HEK293 (cell line): ENCODE results near the gene FAM76A.

Experiments used
- CTCF ChIA-PET: fragments of 350-600 bp; formaldehyde crosslinking; extraction: SDS; loops from one replicate; lab custom pipeline; 2021; ENCODE audit warnings: antibody characterized with exemption; lab: Yijun Ruan, JAX
- POLR2A ChIA-PET: fragments of 300-600 bp; formaldehyde crosslinking; extraction: SDS; loops from one replicate; lab custom pipeline; 2020; ENCODE audit warnings: antibody characterized with exemption, inconsistent platforms; lab: Yijun Ruan, JAX
- H3K27ac ChIP-seq: fragments of 200-500 bp; sonication (Bioruptor generic); 2 replicates; pipeline ENCODE4 v1.5.1; 2014; ENCODE audit warnings: low read depth, low read length, control low read depth, inconsistent platforms; ENCODE audit errors: extremely low read depth
- H3K36me3 ChIP-seq, 2 experiments: fragments of 200-500 bp in 1 of 2; sonication (Bioruptor generic) in 1 of 2; 1 replicate in 1 of 2; 2 replicates in 1 of 2; pipeline ENCODE4 v1.5.1; 2014 to 2017; ENCODE audit warnings: inconsistent platforms in 2 of 2, low read length in 2 of 2; ENCODE audit not compliant: control insufficient read depth in 2 of 2, insufficient read depth in 1 of 2
- H3K4me1 ChIP-seq: fragments of 200-500 bp; sonication (Bioruptor generic); 2 replicates; pipeline ENCODE4 v1.5.1; 2014; ENCODE audit warnings: mild to moderate bottlenecking, low read length, inconsistent platforms; ENCODE audit not compliant: control insufficient read depth, insufficient read depth
- H3K4me3 ChIP-seq: 2 replicates; pipeline ENCODE4 v1.5.1; 2011; ENCODE audit warnings: low read depth, mild to moderate bottlenecking, control low read depth, low read length, moderate library complexity
- H3K9me3 ChIP-seq: fragments of 200-500 bp; sonication (Bioruptor generic); 2 replicates; pipeline ENCODE4 v1.5.1; 2014; ENCODE audit warnings: low read depth, low read length, inconsistent platforms; ENCODE audit not compliant: control insufficient read depth, insufficient read depth
- KLF1 ChIP-seq: fragments of 450-650 bp; formaldehyde crosslinking; IDR thresholded peaks from 2 replicates; pipeline ENCODE4 v1.5.1; 2016; ENCODE audit warnings: missing biosample characterization, missing genetic modification characterization
- OSR2 ChIP-seq: fragments of 450-650 bp; formaldehyde crosslinking; IDR thresholded peaks from 2 replicates; pipeline ENCODE4 v1.5.1; 2016; ENCODE audit warnings: missing biosample characterization, missing genetic modification characterization
- PRDM6 ChIP-seq: fragments of 450-650 bp; formaldehyde crosslinking; IDR thresholded peaks from 2 replicates; pipeline ENCODE4 v1.5.1; 2017; ENCODE audit warnings: missing biosample characterization, missing genetic modification characterization
- SETDB1 ChIP-seq: IDR thresholded peaks from one replicate; pipeline ENCODE4 v1.6.1; 2017; ENCODE audit warnings: mild to moderate bottlenecking, low read length, moderate library complexity, mixed read lengths; ENCODE audit not compliant: insufficient read length
- WT1 ChIP-seq: fragments of 450-650 bp; formaldehyde crosslinking; IDR thresholded peaks from 2 replicates; pipeline ENCODE4 v1.5.1; 2016; ENCODE audit warnings: missing biosample characterization, missing genetic modification characterization
- ZBTB20 ChIP-seq: fragments of 450-650 bp; formaldehyde crosslinking; IDR thresholded peaks from 2 replicates; pipeline ENCODE4 v1.5.1; 2016; ENCODE audit warnings: missing biosample characterization, missing genetic modification characterization
- ZBTB8A ChIP-seq: fragments of 450-650 bp; formaldehyde crosslinking; IDR thresholded peaks from 2 replicates; pipeline ENCODE4 v1.5.1; 2016; ENCODE audit warnings: missing biosample characterization, missing genetic modification characterization
- ZNF133 ChIP-seq: fragments of 450-650 bp; formaldehyde crosslinking; IDR thresholded peaks from 2 replicates; pipeline ENCODE4 v1.5.1; 2016; ENCODE audit warnings: missing biosample characterization, missing genetic modification characterization
- ZNF157 ChIP-seq: fragments of 450-650 bp; formaldehyde crosslinking; IDR thresholded peaks from 2 replicates; pipeline ENCODE4 v1.5.1; 2016; ENCODE audit warnings: missing biosample characterization, missing genetic modification characterization
- ZNF16 ChIP-seq: fragments of 450-650 bp; formaldehyde crosslinking; IDR thresholded peaks from 2 replicates; pipeline ENCODE4 v1.5.1; 2016; ENCODE audit warnings: low read depth, missing biosample characterization, missing genetic modification characterization
- ZNF2 ChIP-seq: fragments of 450-650 bp; formaldehyde crosslinking; IDR thresholded peaks from 2 replicates; pipeline ENCODE4 v1.5.1; 2016; ENCODE audit warnings: missing biosample characterization, missing genetic modification characterization
- ZNF274 ChIP-seq, 2 experiments: fragments of 200-500 bp in 1 of 2; fragments of 450-650 bp in 1 of 2; sonication (Bioruptor generic) in 1 of 2; formaldehyde crosslinking in 1 of 2; IDR thresholded peaks; 2 replicates each; pipeline versions ENCODE4 v1.5.1 to v1.6.1; 2014 to 2016; ENCODE audit warnings: borderline replicate concordance in 1 of 2, inconsistent platforms in 1 of 2, low read length in 1 of 2, missing biosample characterization in 1 of 2, missing genetic modification characterization in 1 of 2
- ZNF280D ChIP-seq: fragments of 450-650 bp; formaldehyde crosslinking; IDR thresholded peaks from 2 replicates; pipeline ENCODE4 v1.5.1; 2016; ENCODE audit warnings: missing biosample characterization, missing genetic modification characterization
- ZNF394 ChIP-seq: fragments of 450-650 bp; formaldehyde crosslinking; IDR thresholded peaks from 2 replicates; pipeline ENCODE4 v1.5.1; 2016; ENCODE audit warnings: missing biosample characterization, missing genetic modification characterization, mild to moderate bottlenecking, moderate library complexity, borderline replicate concordance
- ZNF529 ChIP-seq: fragments of 450-650 bp; formaldehyde crosslinking; IDR thresholded peaks from 2 replicates; pipeline ENCODE4 v1.5.1; 2017; ENCODE audit warnings: missing genetic modification characterization, missing biosample characterization; ENCODE audit not compliant: insufficient replicate concordance
- ZNF658 ChIP-seq: fragments of 450-650 bp; formaldehyde crosslinking; IDR thresholded peaks from 2 replicates; pipeline ENCODE4; 2016; ENCODE audit warnings: missing biosample characterization, missing genetic modification characterization
- ZNF692 ChIP-seq: fragments of 450-650 bp; formaldehyde crosslinking; IDR thresholded peaks from 2 replicates; pipeline ENCODE4 v1.5.1; 2016; ENCODE audit warnings: missing biosample characterization, missing genetic modification characterization
- ZXDB ChIP-seq: fragments of 450-650 bp; formaldehyde crosslinking; IDR thresholded peaks from 2 replicates; pipeline ENCODE4 v1.5.1; 2016; ENCODE audit warnings: missing biosample characterization, missing genetic modification characterization
- TF ChIP-seq, protein P1 (sequence below): fragments of 450-650 bp; formaldehyde crosslinking; IDR thresholded peaks from 2 replicates; pipeline ENCODE4 v1.5.1; 2016; ENCODE audit warnings: missing biosample characterization, missing genetic modification characterization, low read depth

The FAM76A gene

GRCh38 chr1:27704958-27705357 lies 20.8 kb upstream of the FAM76A start:
- POLR2A ChIA-PET = interaction anchor here (0.6 kb wide), 1 partner anchor 23 kb away, joined by 5 read pairs; no protein-coding TSS in a partner anchor
- TF ChIP-seq SETDB1 = no peak
- no peak for TF ChIP-seq ZNF274 (IDR thresholded peaks at IDR 0.05; ENCODE audit: low read length)
- TF ChIP-seq ZNF274 (tag by site-specific recombination; IDR thresholded peaks at IDR 0.05; ENCODE audit: borderline replicate concordance) = no peak
- TF ChIP-seq ZNF2 (tag by site-specific recombination) = no peak
- no peak for TF ChIP-seq ZNF394 (tag by site-specific recombination)
- TF ChIP-seq KLF1 = no peak
- TF ChIP-seq, protein P1, sequence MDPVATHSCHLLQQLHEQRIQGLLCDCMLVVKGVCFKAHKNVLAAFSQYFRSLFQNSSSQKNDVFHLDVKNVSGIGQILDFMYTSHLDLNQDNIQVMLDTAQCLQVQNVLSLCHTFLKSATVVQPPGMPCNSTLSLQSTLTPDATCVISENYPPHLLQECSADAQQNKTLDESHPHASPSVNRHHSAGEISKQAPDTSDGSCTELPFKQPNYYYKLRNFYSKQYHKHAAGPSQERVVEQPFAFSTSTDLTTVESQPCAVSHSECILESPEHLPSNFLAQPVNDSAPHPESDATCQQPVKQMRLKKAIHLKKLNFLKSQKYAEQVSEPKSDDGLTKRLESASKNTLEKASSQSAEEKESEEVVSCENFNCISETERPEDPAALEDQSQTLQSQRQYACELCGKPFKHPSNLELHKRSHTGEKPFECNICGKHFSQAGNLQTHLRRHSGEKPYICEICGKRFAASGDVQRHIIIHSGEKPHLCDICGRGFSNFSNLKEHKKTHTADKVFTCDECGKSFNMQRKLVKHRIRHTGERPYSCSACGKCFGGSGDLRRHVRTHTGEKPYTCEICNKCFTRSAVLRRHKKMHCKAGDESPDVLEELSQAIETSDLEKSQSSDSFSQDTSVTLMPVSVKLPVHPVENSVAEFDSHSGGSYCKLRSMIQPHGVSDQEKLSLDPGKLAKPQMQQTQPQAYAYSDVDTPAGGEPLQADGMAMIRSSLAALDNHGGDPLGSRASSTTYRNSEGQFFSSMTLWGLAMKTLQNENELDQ = no peak
- no peak for TF ChIP-seq ZBTB20 (tag by site-specific recombination)
- TF ChIP-seq ZNF658 (tag by site-specific recombination) = no peak
- no peak for TF ChIP-seq ZNF16 (tag by site-specific recombination)
- TF ChIP-seq WT1 (tag by site-specific recombination) = no peak
- TF ChIP-seq ZNF133 (tag by site-specific recombination) = no peak
- no peak for TF ChIP-seq ZNF157
- no peak for TF ChIP-seq PRDM6 (tag by site-specific recombination)
- no peak for TF ChIP-seq ZBTB8A (tag by site-specific recombination)
- no peak for TF ChIP-seq ZXDB (tag by site-specific recombination)
- TF ChIP-seq ZNF692 = no peak
- TF ChIP-seq OSR2 (tag by site-specific recombination) = no peak
- TF ChIP-seq ZNF529 (tag by site-specific recombination) = no peak
- TF ChIP-seq ZNF280D (tag by site-specific recombination) = no peak
- TF ChIP-seq, all 188 proteins: peak for 0
- CTCF ChIA-PET = no interaction called here
- Histone ChIP-seq H3K27ac (no peak overlapping the region), H3K36me3 (no peaks in the 10 kb centered on the region), H3K9me3 (no peaks in the 10 kb centered on the region), H3K4me3 (no peak overlapping the region), H3K4me1 (no peaks in the 10 kb centered on the region)
